Measurements from ENCODE around the gene SRSF10.

Gene SRSF10

DNA sequence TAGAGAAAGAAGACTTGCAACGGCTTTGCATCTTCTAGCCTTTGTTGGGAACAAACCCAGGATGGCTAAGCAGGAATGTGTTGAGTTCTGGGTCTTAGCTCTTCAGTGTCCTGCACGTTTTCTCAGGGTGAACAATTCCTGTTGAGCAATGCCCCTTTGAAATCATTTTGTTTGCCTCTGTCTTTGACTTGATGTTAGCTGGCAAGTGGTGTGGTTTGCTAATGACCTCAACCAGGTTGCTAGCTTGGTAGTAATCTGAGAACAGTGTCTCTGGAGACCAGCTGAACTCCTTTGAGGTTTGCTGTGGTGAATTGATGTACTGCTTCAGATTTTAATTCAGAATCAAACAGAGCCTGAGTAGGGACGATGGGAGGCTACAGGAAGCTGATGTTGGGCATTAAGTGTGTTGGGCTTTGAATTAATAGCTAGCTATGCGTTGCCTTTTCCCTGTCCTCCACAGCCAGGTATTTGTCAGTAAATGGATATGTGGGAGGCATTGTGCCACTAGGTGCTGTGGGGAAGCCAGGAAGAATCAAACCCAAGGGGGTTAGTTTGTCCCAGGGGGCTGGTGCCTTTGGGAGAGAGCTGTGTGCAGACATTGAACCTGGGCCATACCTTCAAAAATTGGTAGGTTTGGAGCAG is 23.3 kb upstream of the SRSF10 start:
- no peak for DNase-seq (ENCODE audit: low read depth in 1 of 2, low spot score in 1 of 2)
- TF ChIP-seq GABPA (IDR thresholded peaks at IDR 0.05; ENCODE audit: low read depth) = no peak
- TF ChIP-seq, protein P1, sequence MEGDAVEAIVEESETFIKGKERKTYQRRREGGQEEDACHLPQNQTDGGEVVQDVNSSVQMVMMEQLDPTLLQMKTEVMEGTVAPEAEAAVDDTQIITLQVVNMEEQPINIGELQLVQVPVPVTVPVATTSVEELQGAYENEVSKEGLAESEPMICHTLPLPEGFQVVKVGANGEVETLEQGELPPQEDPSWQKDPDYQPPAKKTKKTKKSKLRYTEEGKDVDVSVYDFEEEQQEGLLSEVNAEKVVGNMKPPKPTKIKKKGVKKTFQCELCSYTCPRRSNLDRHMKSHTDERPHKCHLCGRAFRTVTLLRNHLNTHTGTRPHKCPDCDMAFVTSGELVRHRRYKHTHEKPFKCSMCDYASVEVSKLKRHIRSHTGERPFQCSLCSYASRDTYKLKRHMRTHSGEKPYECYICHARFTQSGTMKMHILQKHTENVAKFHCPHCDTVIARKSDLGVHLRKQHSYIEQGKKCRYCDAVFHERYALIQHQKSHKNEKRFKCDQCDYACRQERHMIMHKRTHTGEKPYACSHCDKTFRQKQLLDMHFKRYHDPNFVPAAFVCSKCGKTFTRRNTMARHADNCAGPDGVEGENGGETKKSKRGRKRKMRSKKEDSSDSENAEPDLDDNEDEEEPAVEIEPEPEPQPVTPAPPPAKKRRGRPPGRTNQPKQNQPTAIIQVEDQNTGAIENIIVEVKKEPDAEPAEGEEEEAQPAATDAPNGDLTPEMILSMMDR (IDR thresholded peaks at IDR 0.05; ENCODE audit: insufficient read depth, low read length) = no peak
- no peak for TF ChIP-seq POLR2AphosphoS5 (IDR thresholded peaks at IDR 0.05; ENCODE audit: low read depth)
- TF ChIP-seq, protein P2, sequence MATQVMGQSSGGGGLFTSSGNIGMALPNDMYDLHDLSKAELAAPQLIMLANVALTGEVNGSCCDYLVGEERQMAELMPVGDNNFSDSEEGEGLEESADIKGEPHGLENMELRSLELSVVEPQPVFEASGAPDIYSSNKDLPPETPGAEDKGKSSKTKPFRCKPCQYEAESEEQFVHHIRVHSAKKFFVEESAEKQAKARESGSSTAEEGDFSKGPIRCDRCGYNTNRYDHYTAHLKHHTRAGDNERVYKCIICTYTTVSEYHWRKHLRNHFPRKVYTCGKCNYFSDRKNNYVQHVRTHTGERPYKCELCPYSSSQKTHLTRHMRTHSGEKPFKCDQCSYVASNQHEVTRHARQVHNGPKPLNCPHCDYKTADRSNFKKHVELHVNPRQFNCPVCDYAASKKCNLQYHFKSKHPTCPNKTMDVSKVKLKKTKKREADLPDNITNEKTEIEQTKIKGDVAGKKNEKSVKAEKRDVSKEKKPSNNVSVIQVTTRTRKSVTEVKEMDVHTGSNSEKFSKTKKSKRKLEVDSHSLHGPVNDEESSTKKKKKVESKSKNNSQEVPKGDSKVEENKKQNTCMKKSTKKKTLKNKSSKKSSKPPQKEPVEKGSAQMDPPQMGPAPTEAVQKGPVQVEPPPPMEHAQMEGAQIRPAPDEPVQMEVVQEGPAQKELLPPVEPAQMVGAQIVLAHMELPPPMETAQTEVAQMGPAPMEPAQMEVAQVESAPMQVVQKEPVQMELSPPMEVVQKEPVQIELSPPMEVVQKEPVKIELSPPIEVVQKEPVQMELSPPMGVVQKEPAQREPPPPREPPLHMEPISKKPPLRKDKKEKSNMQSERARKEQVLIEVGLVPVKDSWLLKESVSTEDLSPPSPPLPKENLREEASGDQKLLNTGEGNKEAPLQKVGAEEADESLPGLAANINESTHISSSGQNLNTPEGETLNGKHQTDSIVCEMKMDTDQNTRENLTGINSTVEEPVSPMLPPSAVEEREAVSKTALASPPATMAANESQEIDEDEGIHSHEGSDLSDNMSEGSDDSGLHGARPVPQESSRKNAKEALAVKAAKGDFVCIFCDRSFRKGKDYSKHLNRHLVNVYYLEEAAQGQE (IDR thresholded peaks at IDR 0.05; ENCODE audit: insufficient replicate concordance, low read depth) = no peak
- TF ChIP-seq SPI1 (IDR thresholded peaks at IDR 0.05; ENCODE audit: borderline replicate concordance, low read depth) = no peak
- H3K27ac ChIP-seq (replicated peaks) = no peak overlapping the region
- H3K27me3 ChIP-seq (ENCODE audit: insufficient read depth, poor library complexity, severe bottlenecking) = no peaks in the 10 kb centered on the region
- no peak overlapping the region for H3K4me3 ChIP-seq (replicated peaks; ENCODE audit: insufficient read depth, low read length)

DNA sequence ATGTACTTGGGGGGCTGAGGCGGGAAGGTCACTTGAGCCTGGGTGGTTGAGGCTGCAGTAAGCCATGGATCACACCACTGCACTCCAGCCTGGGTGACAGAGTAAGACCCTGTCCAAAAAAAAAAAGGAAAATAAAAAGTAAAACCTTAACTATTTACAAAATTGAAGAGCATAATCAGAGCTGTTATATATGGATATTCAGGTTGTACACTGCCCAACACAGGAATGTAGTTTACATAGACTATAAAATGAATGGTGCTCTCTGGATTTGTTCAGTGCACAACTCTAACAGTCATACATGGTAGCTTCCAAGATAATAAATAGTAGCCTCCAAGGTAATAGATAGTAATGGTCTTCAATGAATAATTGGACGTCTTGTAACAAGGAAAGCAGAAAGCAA is 22.6 kb upstream of the SRSF10 start:
- DNase-seq (ENCODE audit: low read depth in 1 of 2, low spot score in 1 of 2) = no peak
- H3K27ac ChIP-seq (replicated peaks) = no peak overlapping the region
- TF ChIP-seq POLR2AphosphoS5 (IDR thresholded peaks at IDR 0.05; ENCODE audit: low read depth) (no peak), GABPA (IDR thresholded peaks at IDR 0.05; ENCODE audit: low read depth) (no peak), SPI1 (IDR thresholded peaks at IDR 0.05; ENCODE audit: borderline replicate concordance, low read depth) (no peak)
- TF ChIP-seq, protein P2 (IDR thresholded peaks at IDR 0.05; ENCODE audit: insufficient replicate concordance, low read depth) = no peak
- TF ChIP-seq, protein P1 (IDR thresholded peaks at IDR 0.05; ENCODE audit: insufficient read depth, low read length) = no peak
- no peaks in the 10 kb centered on the region for H3K27me3 ChIP-seq (ENCODE audit: insufficient read depth, poor library complexity, severe bottlenecking)
- H3K4me3 ChIP-seq (replicated peaks; ENCODE audit: insufficient read depth, low read length) = no peak overlapping the region

DNA sequence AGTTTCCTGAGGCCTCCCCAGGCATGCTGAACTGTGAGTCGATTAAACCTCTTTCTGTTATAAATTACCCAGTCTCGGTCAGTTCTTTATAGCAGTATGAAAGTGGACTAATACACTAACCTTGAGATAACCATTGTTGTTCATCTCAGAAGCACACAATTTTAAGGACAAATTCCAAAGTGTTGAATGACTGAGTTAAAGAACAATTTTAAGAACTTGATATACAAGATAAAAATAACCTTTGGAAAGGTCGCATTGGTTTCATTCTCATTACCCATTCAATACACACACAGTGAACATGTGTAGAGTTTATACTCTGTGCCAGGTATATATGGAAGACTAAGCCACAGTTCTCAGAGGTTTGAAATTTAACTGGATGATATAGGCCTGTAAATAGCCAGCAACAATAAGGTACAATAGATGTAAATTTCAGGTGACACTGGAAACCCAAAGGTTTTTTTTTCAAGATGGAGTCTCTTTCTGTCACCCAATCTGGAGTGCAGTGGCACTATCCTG is 19.1 kb upstream of the SRSF10 start:
- TF ChIP-seq SPI1 (IDR thresholded peaks at IDR 0.05; ENCODE audit: borderline replicate concordance, low read depth) (no peak), GABPA (IDR thresholded peaks at IDR 0.05; ENCODE audit: low read depth) (no peak), POLR2AphosphoS5 (IDR thresholded peaks at IDR 0.05; ENCODE audit: low read depth) (no peak)
- TF ChIP-seq, protein P2 (IDR thresholded peaks at IDR 0.05; ENCODE audit: insufficient replicate concordance, low read depth) = no peak
- TF ChIP-seq, protein P1 (IDR thresholded peaks at IDR 0.05; ENCODE audit: insufficient read depth, low read length) = no peak
- Histone ChIP-seq H3K27me3 (ENCODE audit: insufficient read depth, poor library complexity, severe bottlenecking) (no peaks in the 10 kb centered on the region), H3K27ac (replicated peaks) (no peak overlapping the region), H3K4me3 (replicated peaks; ENCODE audit: insufficient read depth, low read length) (no peak overlapping the region)
- no peak for DNase-seq (ENCODE audit: low read depth in 1 of 2, low spot score in 1 of 2)
